Measurements from ENCODE around the gene CERS6.
"Not testable (repeated sequence)": the region's sequence is repeated elsewhere in the genome, so short reads cannot be mapped to it uniquely, and the experiment has no call there.

The CERS6 gene

GRCh38 chr2:168765401-168765800 is 309.3 kb downstream of the CERS6 start:
- no peak for DNase-seq

DNA sequence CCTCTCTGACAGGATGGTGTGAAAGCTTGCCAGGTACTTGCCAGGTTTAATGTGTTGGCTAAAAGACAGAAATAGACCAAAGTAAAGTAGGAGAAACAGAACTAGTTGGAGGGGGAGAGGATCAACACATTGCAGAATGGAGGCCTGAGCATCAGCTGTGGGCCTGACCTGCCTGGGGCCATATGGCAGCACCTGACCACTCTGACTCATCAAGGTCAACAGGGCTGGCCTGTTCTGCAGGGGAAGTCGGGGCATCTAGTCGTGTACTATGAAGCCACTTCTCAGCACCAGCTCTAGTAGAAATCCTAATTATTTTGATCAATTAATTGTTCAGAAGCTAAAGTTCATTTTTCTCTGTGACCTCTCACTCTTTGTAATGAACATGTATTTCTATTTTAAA is 310.5 kb downstream of the CERS6 start:
- DNase-seq: no peak

DNA sequence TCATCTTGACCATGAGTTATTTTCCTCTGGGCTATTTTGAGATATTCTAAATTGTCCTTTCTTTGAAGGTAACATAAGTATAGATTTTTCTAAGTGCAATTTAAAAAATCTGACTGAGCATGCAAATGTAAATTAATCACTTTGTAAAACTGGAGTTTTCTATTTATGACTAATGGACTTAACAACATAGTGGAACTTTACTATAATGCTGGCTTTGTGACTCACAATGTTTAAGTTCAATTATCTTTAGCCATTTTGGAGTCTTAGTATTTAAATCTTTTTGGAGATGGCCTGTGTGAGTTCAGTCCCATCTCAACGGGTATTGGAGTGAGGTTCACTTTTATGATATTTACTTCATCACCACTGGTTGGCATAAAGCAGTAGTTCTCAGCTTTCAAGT is 311.2 kb downstream of the CERS6 start:
- DNase-seq: no peak

DNA sequence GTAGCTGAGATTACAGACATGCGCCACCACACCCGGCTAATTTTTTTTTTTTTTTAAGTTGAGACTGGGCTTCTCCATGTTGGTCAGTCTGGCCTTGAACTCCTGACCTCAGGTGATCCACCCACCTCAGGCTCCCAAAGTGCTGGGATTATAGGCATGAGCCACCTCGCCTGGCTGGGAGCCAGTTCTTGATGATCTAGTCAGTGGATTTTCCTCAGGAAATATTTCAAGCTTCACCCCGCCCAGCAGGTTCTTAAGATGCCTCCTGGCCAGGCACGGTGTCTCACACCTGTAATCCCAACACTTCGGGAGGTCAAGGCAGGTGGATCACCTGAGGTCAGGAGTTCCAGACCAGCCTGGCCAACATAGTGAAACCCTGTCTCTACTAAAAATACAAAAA is 312.3 kb downstream of the CERS6 start:
- DNase-seq: not testable (repeated sequence)

DNA sequence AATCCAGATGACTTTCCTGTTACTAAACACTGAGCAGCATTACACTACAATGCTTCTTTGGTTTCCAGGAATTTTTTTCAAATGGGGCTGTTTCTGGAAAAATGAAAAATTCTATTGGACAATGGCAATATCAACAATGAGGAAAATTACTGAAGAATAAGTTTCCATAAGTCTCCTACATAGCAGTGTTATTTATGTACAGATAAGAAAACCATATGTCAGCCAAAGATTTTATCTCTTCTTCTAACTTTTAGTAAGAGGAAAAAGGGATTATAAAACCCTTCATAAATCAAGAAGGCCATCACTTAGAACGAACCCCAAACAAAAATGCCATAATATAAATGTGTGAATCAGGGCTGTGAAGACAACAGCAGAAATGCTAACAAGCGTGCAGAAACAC is 314.7 kb downstream of the CERS6 start:
- DNase-seq: no peak

DNA sequence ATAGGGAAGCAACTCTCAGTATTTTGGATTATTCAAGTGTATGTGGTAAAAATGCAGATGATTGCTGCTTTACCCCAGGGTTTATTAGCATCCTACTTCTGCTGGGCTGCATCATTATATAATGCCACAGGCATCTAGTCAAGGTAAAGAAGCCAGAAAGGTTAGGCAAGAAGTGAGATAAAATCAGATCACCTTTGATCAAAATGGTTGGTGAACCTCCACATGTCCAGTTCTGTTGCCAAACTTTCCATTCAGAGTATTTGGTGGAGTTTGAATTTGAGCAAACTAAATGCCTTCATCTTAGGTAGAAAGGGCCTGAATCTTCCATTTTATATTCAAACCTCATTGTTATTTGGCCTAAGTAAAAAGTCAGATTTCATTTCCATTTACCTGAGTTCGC is 316.6 kb downstream of the CERS6 start:
- DNase-seq: no peak

DNA sequence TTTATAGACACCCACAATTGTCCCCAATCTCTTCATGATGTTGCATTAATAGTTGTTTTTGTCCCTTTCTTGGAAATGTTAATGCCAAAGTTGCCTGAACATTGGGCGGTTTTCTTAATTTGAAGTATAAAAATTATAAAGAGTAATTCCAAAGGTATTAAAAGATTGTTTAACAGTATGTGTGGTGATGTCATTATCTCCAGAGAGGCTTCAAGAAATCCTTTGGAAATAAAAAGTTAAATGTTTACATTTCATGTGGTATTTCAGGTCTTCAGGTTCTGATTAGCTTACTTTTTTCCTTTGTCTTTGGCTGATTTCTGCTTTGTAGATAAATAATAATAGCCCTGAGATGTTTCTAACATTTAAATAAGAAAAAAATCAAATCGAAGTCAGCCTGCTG is 317.1 kb downstream of the CERS6 start:
- no peak for DNase-seq

GRCh38 chr2:168773719-168774521 is 317.8 kb downstream of the CERS6 start:
- peak in 15 of 51 donors; percentile 2 to 29 (median 5) for DNase-seq

DNA sequence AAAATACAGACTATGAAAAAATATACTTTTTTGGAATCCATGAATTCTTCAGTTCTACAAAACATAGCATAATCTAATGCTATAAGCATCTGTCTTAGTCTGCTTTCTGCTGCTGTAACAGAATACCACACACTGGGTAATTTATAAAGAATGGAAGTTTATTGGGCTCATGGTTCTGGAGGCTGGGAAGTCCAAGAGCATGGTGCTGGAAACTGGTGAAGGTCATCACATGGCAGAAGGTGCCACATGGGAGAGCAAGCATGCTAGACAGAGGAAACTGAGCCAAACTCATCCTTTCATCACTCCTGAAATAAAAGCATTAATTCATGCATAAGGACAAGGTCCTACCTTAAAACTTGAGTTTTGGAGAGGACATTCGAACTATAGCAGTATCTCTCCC is 319.8 kb downstream of the CERS6 start:
- no peak for DNase-seq

DNA sequence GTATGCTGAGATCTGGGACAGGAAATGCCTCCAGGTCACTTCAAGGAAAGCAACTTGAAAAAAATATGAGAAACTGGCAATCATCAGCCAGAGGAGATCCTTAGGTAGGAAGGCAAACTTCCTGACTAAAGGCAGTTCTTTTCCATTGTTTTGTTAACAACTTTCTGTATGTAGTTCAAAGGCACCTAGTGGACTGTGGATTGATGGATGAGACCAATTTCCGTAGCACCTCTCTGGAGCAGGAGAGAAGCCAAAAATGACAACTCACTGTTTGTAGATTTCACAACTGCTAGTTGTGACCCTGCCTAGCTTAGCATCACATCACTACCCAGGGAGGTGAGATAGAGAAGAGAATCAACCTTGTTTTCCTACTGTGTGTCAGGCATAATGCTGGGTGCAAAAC is 324.6 kb downstream of the CERS6 start:
- no peak for DNase-seq

GRCh38 chr2:168781191-168781817 is 325.2 kb downstream of the CERS6 start:
- no peak for DNase-seq

GRCh38 chr2:168782271-168782670 is 326.2 kb downstream of the CERS6 start:
- no peak for DNase-seq

GRCh38 chr2:168784993-168785392 is 328.9 kb downstream of the CERS6 start:
- DNase-seq: no peak

DNA sequence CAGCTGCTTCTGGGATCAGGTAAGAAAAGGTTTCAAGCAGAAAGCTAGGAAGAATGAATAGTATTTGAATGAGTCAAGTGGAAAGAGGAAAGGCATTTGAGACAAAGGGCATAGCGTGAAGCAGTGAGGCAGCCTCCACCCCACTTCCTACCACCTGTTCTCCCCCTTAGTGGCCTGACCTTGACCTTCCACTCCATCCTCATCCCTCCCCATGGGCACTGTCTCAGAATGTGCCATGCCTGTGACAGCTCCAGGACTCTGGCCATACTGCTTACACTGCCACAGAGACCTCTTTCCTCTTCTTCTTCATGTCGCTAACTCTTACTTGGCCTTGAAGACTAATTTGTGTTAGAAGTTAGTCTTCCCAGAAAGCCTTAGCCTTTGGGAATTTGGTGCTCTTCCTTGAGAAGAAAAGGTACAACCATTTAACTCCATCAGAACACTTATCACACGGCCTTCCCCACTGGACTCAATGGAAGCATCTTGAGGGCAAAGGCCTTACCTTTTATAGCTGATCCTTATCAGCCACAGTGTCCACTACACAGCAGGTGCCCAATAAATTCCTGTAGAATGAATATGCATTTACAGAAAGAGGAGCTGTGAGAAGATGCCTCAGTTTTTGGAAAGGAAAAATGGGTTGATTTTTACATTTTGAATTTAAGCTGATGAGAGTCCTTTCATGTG is 331.2 kb downstream of the CERS6 start:
- no peak for DNase-seq

DNA sequence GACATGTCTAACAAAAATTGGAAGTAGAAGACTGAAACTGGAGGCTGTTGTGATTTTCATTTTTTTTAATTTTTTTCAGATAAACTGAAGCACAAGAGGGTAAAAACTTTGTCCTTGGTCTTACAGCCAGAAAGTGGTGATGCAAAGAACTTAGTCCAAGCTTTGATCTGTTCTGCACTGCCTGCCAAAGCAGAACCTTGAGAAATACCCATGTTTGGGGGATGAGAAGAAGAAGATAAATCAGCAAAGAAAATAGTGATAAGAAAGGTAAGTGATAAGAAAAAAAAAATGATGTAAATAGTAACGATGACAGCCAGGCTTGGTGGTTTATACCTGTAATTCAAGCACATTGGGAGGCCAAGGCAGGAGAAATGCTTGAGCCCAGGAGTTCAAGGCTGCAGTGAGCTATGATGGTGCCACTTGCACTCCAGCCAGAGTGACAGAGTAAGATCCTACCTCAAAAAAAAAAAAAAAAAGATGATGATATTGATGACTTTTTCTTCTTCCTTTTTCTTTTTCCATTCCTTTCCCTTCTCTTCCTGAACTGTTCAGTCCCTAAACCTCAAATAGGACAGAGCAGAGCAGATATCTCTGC is 331.8 kb downstream of the CERS6 start:
- DNase-seq: no peak

DNA sequence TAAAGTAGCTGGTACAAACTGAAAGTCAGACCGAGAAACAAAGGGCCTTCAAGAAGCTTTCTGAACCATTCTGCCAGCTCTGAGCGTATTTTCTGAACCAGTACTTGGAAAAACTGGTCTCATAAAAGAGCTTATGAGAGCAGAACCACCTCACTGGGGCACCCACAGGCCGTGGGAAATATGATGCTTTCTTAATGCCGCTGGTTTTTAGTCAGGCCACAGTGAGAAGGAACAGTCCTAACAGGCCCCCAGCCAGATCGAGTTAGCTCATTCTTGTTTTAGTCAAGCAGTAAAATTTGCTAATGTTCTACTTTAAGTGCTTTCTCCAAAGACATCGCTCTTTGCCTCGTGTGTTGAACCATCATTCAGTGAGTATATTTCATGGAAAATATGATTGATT is 333.7 kb downstream of the CERS6 start:
- DNase-seq: no peak

GRCh38 chr2:168790226-168790902 is 334.3 kb downstream of the CERS6 start:
- no peak for DNase-seq

GRCh38 chr2:168791140-168791539 is 335.1 kb downstream of the CERS6 start:
- not testable (repeated sequence) for DNase-seq

- DNase-seq: no peak
Observed at GRCh38 chr2:168793596-168793995, 337.5 kb downstream of the CERS6 start.

DNA sequence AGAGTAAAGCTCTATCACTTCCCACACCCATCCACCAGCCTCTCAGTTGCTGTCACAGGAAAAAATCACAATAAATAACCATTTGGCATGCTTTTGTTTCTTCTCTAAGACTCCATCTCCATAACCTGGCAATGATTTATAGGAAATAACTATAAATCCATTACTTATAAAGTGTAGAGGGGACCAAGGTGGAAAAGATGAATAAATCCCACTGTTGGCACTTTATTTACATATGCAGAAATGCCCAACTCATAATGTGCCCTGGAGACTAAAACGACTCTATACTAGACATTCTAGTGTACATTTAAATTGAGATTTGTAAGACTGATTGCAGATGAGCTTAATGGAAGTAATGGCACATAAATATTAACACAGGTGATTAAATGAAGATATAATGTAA is 338.9 kb downstream of the CERS6 start:
- DNase-seq: no peak

GRCh38 chr2:168796090-168796577 is 340.1 kb downstream of the CERS6 start:
- no peak for DNase-seq

Measured in hypothalamus (tissue), 51 donors.